ENCODE results near the gene CCDC85C. TPM values are rescaled to one million over a fixed set of nuclear protein-coding genes. Genes with fewer than 3 reads are reported as not detected.

Gene CCDC85C
- total RNA-seq, 1 experiment from 2014 or later: 25.8 TPM

GRCh38 chr14:99633141-99633540 lies 29.1 kb upstream of the CCDC85C start:
- no peak for DNase-seq (ENCODE audit: low spot score)
- in situ Hi-C loops (cut with HindIII; ENCODE audit: low sequenced_read_pairs): no loop called here

- in situ Hi-C loops (cut with HindIII; ENCODE audit: low sequenced_read_pairs): no loop called here
- no peak for DNase-seq (ENCODE audit: low spot score)
Observed at GRCh38 chr14:99632410-99633035, 28.5 kb upstream of the CCDC85C start.

DNA sequence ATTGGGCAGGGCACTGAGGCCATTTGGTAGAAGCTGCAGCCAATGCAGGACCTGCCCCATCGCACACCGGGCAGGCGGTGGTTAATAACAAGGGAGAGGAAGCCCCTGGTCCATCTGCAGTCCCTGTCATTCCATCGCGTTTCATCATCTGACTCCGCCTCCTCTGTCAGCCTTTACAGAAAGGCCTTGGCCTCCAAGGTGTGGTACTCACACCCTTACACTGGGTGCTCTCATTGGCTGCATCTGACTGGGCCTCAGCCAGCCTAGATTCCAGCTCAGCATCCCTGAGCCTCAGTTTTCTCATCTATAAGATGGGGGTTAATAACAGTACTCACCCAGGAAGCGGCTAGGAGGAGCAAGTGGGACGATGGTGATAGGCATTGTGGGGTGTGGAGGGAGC lies 26.2 kb upstream of the CCDC85C start:
- DNase-seq (ENCODE audit: low spot score): no peak
- in situ Hi-C loops (cut with HindIII; ENCODE audit: low sequenced_read_pairs): no loop called here

DNA sequence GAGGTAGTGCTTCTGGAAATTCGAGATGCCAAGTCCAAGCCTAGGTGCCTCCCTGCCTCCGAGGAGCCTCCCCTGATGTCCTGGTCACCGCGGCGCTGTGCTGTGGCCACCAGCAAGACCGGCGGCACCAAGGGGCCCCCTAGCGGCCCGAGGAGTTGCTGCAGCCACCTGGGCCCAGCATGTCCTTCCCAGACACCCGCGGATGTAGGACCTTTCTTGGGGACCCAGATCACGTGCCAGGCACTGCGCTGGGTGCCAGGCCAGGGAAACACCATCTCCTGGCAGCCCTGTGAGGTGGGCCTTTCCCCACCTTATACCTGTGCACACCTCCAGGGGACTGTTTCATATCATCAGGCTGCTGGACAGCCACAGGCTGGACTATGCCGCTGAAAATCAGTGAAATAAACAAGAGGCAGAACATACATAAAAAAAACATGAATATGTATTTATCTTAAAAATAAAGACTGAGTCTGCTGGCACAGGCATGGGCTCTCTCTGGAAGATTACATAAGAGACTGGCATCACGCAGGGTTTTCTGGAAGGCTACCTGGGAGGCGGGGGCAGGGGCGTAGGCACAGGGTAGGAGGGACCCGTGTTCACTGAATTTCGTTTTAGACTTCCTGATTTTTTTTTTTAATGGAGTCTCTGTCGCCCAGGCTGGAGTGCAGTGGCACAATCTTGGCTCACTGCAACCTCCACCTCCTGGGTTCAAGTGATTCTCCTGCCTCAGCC lies 25.0 kb upstream of the CCDC85C start:
- DNase-seq (ENCODE audit: low spot score): peak; percentile 84
- in situ Hi-C loops (cut with HindIII; ENCODE audit: low sequenced_read_pairs): no loop called here

- in situ Hi-C loops (cut with HindIII; ENCODE audit: low sequenced_read_pairs): no loop called here
- no peak for DNase-seq (ENCODE audit: low spot score)
Observed at GRCh38 chr14:99627510-99628381, 23.7 kb upstream of the CCDC85C start.

DNA sequence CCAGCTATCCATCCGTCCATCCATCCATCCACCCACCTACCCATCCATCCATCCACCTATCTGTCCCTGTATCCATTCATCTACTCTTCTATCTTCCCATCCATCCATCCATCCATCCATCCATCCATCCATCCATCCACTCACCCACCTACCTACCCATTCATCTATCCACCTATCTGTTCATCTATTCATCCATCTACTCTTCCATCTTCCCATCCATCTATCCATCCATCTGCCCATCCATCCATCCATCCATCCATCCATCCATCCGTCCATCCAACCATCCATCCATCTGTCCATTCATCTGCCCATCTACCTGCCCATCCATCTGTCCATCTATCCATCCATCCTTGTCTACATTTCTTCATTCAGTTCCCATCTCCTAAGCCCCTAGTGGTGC lies 23.1 kb upstream of the CCDC85C start:
- DNase-seq (ENCODE audit: low spot score): no peak
- in situ Hi-C loops (cut with HindIII; ENCODE audit: low sequenced_read_pairs): no loop called here

DNA sequence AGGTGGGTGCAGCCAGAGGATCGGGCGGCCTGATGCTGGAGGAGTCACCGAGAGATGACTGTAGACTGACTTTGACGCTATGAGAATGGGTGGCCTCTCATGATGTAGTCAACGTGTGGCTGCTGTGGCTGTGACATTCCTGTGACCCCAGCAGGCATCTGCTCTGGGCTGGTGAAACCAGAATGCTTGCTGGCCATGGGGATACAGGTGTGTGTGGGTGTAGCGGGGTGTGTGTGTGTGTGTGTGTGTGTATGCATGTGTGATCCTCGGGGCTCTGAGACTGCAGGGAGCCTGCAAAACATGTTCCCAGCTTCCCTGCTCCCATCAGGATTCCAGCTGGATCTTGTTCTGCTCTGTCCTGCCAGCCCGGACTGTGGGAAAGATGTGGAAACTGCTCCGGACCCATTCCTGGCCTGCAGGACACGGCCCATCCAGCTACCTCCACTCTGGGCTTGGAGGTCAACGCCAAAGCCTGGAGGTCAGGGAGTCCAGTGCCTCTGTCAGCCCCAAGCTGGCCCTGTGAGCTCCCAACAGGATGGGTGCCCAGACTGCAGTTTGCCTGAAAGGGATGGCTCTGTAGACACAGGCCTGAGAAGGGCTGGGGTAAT lies 22.1 kb upstream of the CCDC85C start:
- in situ Hi-C loops (cut with HindIII; ENCODE audit: low sequenced_read_pairs): no loop called here

DNA sequence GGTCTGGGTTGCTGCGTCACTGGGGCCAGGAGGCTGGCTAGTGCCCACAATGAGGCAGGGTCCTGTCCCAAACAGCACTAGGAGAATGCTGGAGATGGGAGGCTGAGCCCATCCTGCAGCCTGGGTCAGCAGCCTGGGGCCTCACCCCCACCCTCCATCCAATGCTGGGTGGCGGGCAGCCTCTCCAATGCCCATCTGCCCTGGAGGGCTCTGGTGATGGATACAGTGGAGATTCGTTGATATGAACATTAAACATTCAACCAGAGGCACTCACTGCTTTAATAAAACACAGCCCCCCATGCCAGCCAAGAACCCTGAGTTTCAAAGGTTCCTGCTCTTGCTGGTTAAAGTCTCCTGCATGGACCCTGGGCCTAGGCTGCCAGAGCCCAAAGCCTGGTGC lies 21.5 kb upstream of the CCDC85C start:
- DNase-seq (ENCODE audit: low spot score): no peak
- in situ Hi-C loops (cut with HindIII; ENCODE audit: low sequenced_read_pairs): no loop called here

More for the DNA sequence above, 22.1 kb upstream of the CCDC85C start:
- no peak for DNase-seq (ENCODE audit: low spot score)

- in situ Hi-C loops (cut with HindIII; ENCODE audit: low sequenced_read_pairs): no loop called here
- DNase-seq (ENCODE audit: low spot score): no peak
Observed at GRCh38 chr14:99624971-99625370, 21.0 kb upstream of the CCDC85C start.

DNA sequence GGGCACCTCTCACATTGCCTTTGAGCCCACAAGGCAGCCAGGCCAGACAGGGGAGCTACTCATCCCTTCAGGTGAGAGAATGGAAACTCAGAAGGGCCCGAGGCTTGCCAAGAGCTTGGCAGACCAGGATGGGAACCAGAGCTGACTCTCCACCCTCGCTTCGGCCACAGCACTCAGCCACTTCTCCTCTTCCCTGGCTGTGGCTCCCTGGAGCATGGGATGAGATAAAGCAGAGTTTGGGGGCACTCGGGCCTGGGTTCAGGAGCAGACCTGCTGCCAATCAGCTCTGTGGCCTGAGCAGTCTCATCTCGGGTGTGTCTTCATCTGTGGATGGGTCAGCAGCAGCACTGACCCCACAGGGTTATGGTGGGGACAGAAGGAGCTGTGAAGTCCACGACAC lies 20.0 kb upstream of the CCDC85C start:
- in situ Hi-C loops (cut with HindIII; ENCODE audit: low sequenced_read_pairs): no loop called here
- no peak for DNase-seq (ENCODE audit: low spot score)

GRCh38 chr14:99621948-99622347 lies 17.9 kb upstream of the CCDC85C start:
- in situ Hi-C loops (cut with HindIII; ENCODE audit: low sequenced_read_pairs): no loop called here
- peak; percentile 13 for DNase-seq (ENCODE audit: low spot score)

GRCh38 chr14:99619835-99620834 lies 16.1 kb upstream of the CCDC85C start:
- DNase-seq (ENCODE audit: low spot score): peak; percentile 37
- in situ Hi-C loops (cut with HindIII; ENCODE audit: low sequenced_read_pairs): loop anchor here (10.0 kb wide), 1 partner anchor 115 kb away; no protein-coding TSS in a partner anchor

DNA sequence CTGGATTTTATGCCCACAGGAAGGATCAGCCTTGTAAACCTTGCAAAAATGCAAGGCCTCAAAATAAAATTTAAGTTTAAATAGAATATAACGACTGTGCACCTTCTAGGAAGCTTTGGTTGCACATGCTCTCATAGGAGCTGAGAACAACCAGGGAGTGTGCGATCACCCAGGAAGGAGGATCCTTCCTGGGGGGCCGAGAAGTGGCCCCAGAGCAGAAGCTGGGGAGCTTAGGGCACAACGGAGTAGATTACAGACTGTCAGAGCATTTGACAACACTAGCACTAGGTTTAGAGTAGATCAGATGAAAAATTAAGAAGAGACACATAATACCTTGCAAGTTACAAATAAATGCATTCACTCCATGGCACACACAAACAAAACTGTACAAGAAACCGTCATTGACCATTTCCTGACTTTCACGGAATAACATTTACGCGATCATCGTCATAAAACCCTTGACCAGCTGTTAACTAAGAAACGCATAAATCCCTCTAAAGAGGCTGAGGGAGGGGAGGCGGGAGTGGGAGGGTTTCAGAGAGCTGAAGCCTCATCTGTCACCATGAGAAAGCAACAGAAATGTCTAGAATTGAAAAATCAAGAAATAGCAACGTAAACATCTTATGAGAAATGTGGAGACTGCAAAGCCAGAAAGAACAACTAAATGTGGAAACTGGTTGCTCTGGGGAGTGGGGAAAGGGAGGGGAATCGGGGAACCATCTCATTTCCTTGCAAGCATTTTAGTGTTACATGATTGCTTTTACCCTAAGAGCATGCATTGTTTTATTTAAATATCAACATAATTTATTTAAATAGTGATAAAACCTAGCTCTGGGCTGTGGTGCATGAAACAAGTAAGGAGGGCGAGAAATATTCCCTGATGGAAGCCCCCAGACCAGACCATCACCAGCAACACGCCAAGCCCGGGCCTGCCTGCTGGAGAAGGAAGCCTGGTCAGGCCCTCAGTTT lies 13.1 kb upstream of the CCDC85C start:
- no peak for DNase-seq (ENCODE audit: low spot score)
- in situ Hi-C loops (cut with HindIII; ENCODE audit: low sequenced_read_pairs): loop anchor here (10.0 kb wide), 1 partner anchor 112 kb away; no protein-coding TSS in a partner anchor

- in situ Hi-C loops (cut with HindIII; ENCODE audit: low sequenced_read_pairs): loop anchor here (10.0 kb wide), 1 partner anchor 111 kb away; no protein-coding TSS in a partner anchor
- peak; percentile 22 for DNase-seq (ENCODE audit: low spot score)
Observed at GRCh38 chr14:99615497-99616157, 11.6 kb upstream of the CCDC85C start.

DNA sequence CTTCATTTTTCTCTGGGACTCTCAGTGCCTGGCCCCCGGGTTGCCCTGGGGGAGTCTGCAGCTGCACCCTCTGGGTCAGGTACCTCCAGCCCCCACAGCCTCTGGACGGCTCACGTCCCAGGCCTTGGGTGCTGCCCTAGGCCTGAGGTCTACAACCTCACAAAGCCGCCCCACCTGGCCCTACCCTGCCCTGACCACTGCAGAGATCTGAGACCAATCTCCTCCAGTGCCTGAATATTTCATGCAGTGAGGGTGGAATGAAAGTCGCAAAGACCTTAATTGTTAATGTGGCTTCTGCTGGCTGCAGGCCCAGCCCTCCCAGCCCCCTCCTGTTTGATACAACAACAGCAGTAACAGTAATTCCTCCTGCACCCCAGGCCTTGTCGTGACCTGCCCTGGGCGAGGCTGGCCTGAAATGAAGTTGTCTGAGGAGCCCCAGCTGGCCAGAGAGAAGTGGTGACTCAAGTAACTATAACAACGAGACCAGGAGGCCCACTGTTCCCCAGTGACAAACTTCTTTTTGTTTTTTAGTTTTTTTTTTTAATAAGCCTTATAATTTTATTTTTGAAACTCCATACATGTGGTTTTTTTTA lies 8.8 kb upstream of the CCDC85C start:
- in situ Hi-C loops (cut with HindIII; ENCODE audit: low sequenced_read_pairs): loop anchor here (10.0 kb wide), 1 partner anchor 108 kb away; no protein-coding TSS in a partner anchor
- DNase-seq (ENCODE audit: low spot score): no peak

DNA sequence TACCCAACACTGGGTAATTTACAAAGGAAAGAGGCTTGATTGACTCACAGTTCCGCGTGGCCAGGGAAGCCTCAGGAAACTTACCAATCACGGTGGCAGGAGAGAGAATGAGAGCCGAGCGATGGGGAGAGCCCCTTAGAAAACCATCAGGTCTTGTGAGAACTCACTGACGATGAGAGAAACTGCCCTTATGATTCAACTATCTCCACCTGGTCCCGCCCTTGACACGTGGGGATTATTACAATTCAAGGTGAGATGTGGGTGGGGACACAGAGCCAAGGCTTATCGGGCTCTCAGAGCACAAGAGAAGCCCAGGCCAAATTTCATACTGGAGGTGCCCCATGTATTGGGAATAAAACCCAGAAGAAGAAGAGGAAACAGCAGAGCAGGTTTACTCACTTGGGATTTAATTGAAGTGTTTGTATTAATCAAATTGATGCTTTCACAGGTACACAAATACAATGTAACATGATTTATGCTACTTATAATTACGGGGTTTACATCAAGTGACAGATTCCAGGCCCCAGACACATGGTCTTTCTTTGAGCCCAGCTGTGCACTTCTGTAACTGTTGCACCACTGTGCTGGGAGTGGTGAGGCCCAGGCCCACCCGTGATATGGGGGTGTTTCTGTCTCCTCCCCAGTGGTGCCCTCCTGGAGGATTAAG lies 8.2 kb upstream of the CCDC85C start:
- in situ Hi-C loops (cut with HindIII; ENCODE audit: low sequenced_read_pairs): loop anchor here (10.0 kb wide), 1 partner anchor 107 kb away; no protein-coding TSS in a partner anchor
- no peak for DNase-seq (ENCODE audit: low spot score)

Measured in G401 (cell line).